ENCODE results near the gene RTKN2. TPM values are rescaled to one million over a fixed set of nuclear protein-coding genes. Genes with fewer than 3 reads are reported as not detected.
"Not testable (repeated sequence)": the region's sequence is repeated elsewhere in the genome, so short reads cannot be mapped to it uniquely, and the experiment has no call there.

The RTKN2 gene
- total RNA-seq, 1 donor from 2014 or later: 109 TPM

GRCh38 chr10:62248465-62248864 is 20.2 kb downstream of the RTKN2 start:
- no peaks in the 10 kb centered on the region for H3K27me3 ChIP-seq (ENCODE audit: low read depth)
- no peak for ATAC-seq
- no peaks in the 10 kb centered on the region for H3K36me3 ChIP-seq
- peak; percentile 6 for TF ChIP-seq CTCF (IDR thresholded peaks at IDR 0.05)
- H3K27ac ChIP-seq: no peak overlapping the region
- no peak for DNase-seq
- peaks cover 15% of the 10 kb centered on the region for H3K4me1 ChIP-seq
- no peak overlapping the region for H3K4me3 ChIP-seq
- H3K9me3 ChIP-seq: no peaks in the 10 kb centered on the region
- intact Hi-C loops (cut with DNase I): loop anchor here (10.0 kb wide), 1 partner anchor 344 kb away; the partner anchor contains the start of gene ARID5B

GRCh38 chr10:62244785-62245467 is 23.7 kb downstream of the RTKN2 start:
- no peak overlapping the region for H3K4me3 ChIP-seq
- peak; percentile 74 to 84 for ATAC-seq
- peaks cover 18% of the 10 kb centered on the region for H3K4me1 ChIP-seq
- peak; percentile 84 for TF ChIP-seq CTCF (IDR thresholded peaks at IDR 0.05)
- intact Hi-C loops (cut with DNase I): loop anchor here (5.0 to 10.0 kb wide), 2 partner anchors 303 to 340 kb away; partner anchors contain the start of gene ARID5B
- H3K27me3 ChIP-seq (ENCODE audit: low read depth): no peaks in the 10 kb centered on the region
- H3K36me3 ChIP-seq: no peaks in the 10 kb centered on the region
- no peak for DNase-seq
- no peak overlapping the region for H3K27ac ChIP-seq
- H3K9me3 ChIP-seq: no peaks in the 10 kb centered on the region

- H3K27me3 ChIP-seq (ENCODE audit: low read depth): no peaks in the 10 kb centered on the region
- no peak overlapping the region for H3K4me3 ChIP-seq
- no peak for DNase-seq
- no peak for TF ChIP-seq CTCF (IDR thresholded peaks at IDR 0.05)
- H3K36me3 ChIP-seq: no peaks in the 10 kb centered on the region
- ATAC-seq: no peak
- H3K4me1 ChIP-seq: peaks cover 18% of the 10 kb centered on the region
- no peaks in the 10 kb centered on the region for H3K9me3 ChIP-seq
- H3K27ac ChIP-seq: peak overlapping the region; percentile 58
- intact Hi-C loops (cut with DNase I): loop anchor here (5.0 to 10.0 kb wide), 2 partner anchors 302 to 339 kb away; partner anchors contain the start of gene ARID5B
Observed at GRCh38 chr10:62244088-62244487, 24.6 kb downstream of the RTKN2 start.

- no peak for TF ChIP-seq CTCF (IDR thresholded peaks at IDR 0.05)
- Histone ChIP-seq H3K4me3 (peak overlapping the region; percentile 15), H3K4me1 (peaks cover 18% of the 10 kb centered on the region), H3K36me3 (no peaks in the 10 kb centered on the region), H3K27ac (peak overlapping the region; percentile 58), H3K9me3 (no peaks in the 10 kb centered on the region), H3K27me3 (ENCODE audit: low read depth) (no peaks in the 10 kb centered on the region)
- ATAC-seq (no peak), DNase-seq (no peak)
- intact Hi-C loops (cut with DNase I): loop anchor here (5.0 to 10.0 kb wide), 2 partner anchors 301 to 339 kb away; partner anchors contain the start of gene ARID5B
Observed at GRCh38 chr10:62243647-62243997, 25.0 kb downstream of the RTKN2 start.

- DNase-seq; H3K36me3 ChIP-seq; H3K27me3 ChIP-seq (ENCODE audit: low read depth); H3K9me3 ChIP-seq: not testable (repeated sequence)
- Histone ChIP-seq H3K4me3 (peak overlapping the region; percentile 15), H3K4me1 (peaks cover 18% of the 10 kb centered on the region), H3K27ac (peak overlapping the region; percentile 58)
- intact Hi-C loops (cut with DNase I): loop anchor here (5.0 to 10.0 kb wide), 2 partner anchors 301 to 338 kb away; partner anchors contain the start of gene ARID5B
- peak; percentile 84 to 86 for ATAC-seq
Observed at GRCh38 chr10:62242965-62243646, 25.5 kb downstream of the RTKN2 start.

- H3K9me3 ChIP-seq; H3K27me3 ChIP-seq (ENCODE audit: low read depth); DNase-seq; H3K4me3 ChIP-seq; H3K36me3 ChIP-seq; H3K27ac ChIP-seq; ATAC-seq: not testable (repeated sequence)
- peaks cover 18% of the 10 kb centered on the region for H3K4me1 ChIP-seq
- intact Hi-C loops (cut with DNase I): loop anchor here (5.0 to 10.0 kb wide), 2 partner anchors 299 to 337 kb away; partner anchors contain the start of gene ARID5B
Observed at GRCh38 chr10:62241521-62241920, 27.1 kb downstream of the RTKN2 start.

All from lower lobe of right lung (tissue), 2 donors.